ENCODE results near the gene STRAP.

DNA sequence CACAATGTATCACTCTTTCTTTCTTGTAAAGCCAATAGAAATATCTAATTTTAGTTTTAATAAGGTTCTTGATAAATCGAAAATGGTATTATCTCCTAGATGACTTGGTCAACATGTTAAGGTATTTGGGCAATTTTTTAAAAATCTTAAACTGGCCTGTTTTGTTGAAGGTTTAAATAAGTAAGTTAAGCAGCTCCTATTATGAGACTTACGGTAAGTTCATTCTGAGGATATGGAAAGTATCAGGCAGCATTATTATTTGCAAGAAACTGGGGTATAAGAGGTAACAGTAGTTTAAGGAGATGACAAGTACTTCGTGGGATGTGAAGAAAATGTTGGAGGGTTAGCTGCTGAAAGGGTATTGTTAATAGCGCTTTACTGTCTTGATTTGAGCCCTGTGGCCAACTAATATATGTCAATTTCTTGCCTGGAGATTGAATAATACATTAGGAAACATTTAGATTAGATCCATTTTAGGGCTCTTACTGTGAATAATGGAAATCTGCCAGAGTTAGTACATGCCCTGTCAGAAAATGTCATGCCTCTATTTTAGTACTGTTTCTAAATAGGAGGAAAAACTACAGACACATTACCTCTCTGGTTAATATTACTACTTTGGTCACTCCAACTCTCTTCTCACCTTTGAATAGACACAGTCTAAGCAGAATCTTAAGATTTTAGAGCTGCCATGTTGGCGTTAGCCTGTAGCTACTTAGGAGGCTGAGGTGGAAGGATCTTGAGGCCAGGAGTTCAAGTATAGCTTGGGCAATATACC, 5.0 kb downstream of the STRAP start:
- no peak for TF ChIP-seq CEBPG (CRISPR knock-in tag; IDR thresholded peaks at IDR 0.05)
- TF ChIP-seq CEBPG (tag; conservative IDR thresholded peaks at IDR 0.05 in 1 of 2, IDR thresholded peaks at IDR 0.05 in 1 of 2), result no peak
- TF ChIP-seq, protein P1, sequence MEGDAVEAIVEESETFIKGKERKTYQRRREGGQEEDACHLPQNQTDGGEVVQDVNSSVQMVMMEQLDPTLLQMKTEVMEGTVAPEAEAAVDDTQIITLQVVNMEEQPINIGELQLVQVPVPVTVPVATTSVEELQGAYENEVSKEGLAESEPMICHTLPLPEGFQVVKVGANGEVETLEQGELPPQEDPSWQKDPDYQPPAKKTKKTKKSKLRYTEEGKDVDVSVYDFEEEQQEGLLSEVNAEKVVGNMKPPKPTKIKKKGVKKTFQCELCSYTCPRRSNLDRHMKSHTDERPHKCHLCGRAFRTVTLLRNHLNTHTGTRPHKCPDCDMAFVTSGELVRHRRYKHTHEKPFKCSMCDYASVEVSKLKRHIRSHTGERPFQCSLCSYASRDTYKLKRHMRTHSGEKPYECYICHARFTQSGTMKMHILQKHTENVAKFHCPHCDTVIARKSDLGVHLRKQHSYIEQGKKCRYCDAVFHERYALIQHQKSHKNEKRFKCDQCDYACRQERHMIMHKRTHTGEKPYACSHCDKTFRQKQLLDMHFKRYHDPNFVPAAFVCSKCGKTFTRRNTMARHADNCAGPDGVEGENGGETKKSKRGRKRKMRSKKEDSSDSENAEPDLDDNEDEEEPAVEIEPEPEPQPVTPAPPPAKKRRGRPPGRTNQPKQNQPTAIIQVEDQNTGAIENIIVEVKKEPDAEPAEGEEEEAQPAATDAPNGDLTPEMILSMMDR (IDR thresholded peaks at IDR 0.05 in 2 of 3, conservative IDR thresholded peaks at IDR 0.05 in 1 of 3; ENCODE audit: insufficient read depth in 2 of 3, low read depth in 1 of 3, low read length in 3 of 3), result no peak
- no peak for TF ChIP-seq NFYB (IDR thresholded peaks at IDR 0.05; ENCODE audit: extremely low read depth, insufficient read length)
- no peak for TF ChIP-seq YY1 (IDR thresholded peaks at IDR 0.05; ENCODE audit: borderline replicate concordance in 1 of 3, control insufficient read depth in 1 of 3, extremely low read depth in 1 of 3, insufficient read depth in 3 of 3, insufficient read length in 1 of 3, insufficient replicate concordance in 2 of 3, low read depth in 1 of 3, low read length in 2 of 3)
- no peak for TF ChIP-seq CBX2 (IDR thresholded peaks at IDR 0.05; ENCODE audit: insufficient read depth, low read length, poor library complexity, severe bottlenecking)
- no peak for TF ChIP-seq ZNF23 (CRISPR knock-in tag; IDR thresholded peaks at IDR 0.05)
- TF ChIP-seq, protein P2, sequence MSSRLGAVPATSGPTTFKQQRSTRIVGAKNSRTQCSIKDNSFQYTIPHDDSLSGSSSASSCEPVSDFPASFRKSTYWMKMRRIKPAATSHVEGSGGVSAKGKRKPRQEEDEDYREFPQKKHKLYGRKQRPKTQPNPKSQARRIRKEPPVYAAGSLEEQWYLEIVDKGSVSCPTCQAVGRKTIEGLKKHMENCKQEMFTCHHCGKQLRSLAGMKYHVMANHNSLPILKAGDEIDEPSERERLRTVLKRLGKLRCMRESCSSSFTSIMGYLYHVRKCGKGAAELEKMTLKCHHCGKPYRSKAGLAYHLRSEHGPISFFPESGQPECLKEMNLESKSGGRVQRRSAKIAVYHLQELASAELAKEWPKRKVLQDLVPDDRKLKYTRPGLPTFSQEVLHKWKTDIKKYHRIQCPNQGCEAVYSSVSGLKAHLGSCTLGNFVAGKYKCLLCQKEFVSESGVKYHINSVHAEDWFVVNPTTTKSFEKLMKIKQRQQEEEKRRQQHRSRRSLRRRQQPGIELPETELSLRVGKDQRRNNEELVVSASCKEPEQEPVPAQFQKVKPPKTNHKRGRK (tag; IDR thresholded peaks at IDR 0.05), result no peak
- no peak for TF ChIP-seq PHF8 (IDR thresholded peaks at IDR 0.05; ENCODE audit: borderline replicate concordance, low read length)
- TF ChIP-seq POLR2A (conservative IDR thresholded peaks at IDR 0.05), result no peak
- TF ChIP-seq, protein P3, sequence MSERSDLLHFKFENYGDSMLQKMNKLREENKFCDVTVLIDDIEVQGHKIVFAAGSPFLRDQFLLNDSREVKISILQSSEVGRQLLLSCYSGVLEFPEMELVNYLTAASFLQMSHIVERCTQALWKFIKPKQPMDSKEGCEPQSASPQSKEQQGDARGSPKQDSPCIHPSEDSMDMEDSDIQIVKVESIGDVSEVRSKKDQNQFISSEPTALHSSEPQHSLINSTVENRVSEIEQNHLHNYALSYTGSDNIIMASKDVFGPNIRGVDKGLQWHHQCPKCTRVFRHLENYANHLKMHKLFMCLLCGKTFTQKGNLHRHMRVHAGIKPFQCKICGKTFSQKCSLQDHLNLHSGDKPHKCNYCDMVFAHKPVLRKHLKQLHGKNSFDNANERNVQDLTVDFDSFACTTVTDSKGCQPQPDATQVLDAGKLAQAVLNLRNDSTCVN (CRISPR knock-in tag; IDR thresholded peaks at IDR 0.05), result no peak
- TF ChIP-seq EZH2 (IDR thresholded peaks at IDR 0.05; ENCODE audit: borderline replicate concordance, low read depth, low read length), result no peak
- TF ChIP-seq SIN3A (IDR thresholded peaks at IDR 0.05; ENCODE audit: borderline replicate concordance in 2 of 2, control insufficient read depth in 1 of 2, low read depth in 2 of 2, low read length in 2 of 2), result no peak
- no peak for TF ChIP-seq ZNF311 (CRISPR knock-in tag; IDR thresholded peaks at IDR 0.05)
